Activated CD4-positive, alpha-beta T cell treated with anti-CD3 and anti-CD28 coated beads, Interleukin-2, amount 10 ng/mL, durations not matched to agents 7 days and 5 days (primary cell): ENCODE results near the gene EXOC4. TPM values are rescaled to one million over a fixed set of nuclear protein-coding genes. Genes with fewer than 3 reads are reported as not detected.
"Not testable (repeated sequence)": the region's sequence is repeated elsewhere in the genome, so short reads cannot be mapped to it uniquely, and the experiment has no call there.

ENCODE experiments used
- CTCF ChIA-PET: fragments of 350-600 bp; sonication (Branson Sonifier 250); formaldehyde crosslinking; loops from one replicate; lab custom pipeline; 2021; ENCODE audit warnings: antibody characterized with exemption; lab: Charles Lee
- POLR2A ChIA-PET: fragments of 350-600 bp; sonication (Branson Sonifier 250); formaldehyde crosslinking; loops from one replicate; lab custom pipeline; 2021; ENCODE audit warnings: antibody characterized with exemption; lab: Charles Lee
- DNase-seq: peaks from one replicate; pipeline ENCODE4 v3.0.0-alpha.2; 2020
- H3K27ac Mint-ChIP-seq: one replicate; pipeline ENCODE4 v1.8.0; 2021; ENCODE audit warnings: mild to moderate bottlenecking, moderate library complexity, mixed read lengths
- H3K27me3 Mint-ChIP-seq: one replicate; pipeline ENCODE4 v1.8.0; 2021; ENCODE audit warnings: mixed read lengths
- H3K36me3 Mint-ChIP-seq: one replicate; pipeline ENCODE4 v1.8.0; 2021; ENCODE audit warnings: low read depth, mixed read lengths
- H3K4me1 Mint-ChIP-seq: one replicate; pipeline ENCODE4 v1.8.0; 2021; ENCODE audit warnings: mixed read lengths
- H3K4me3 Mint-ChIP-seq: one replicate; pipeline ENCODE4 v1.8.0; 2021; ENCODE audit warnings: mild to moderate bottlenecking, moderate library complexity, mixed read lengths
- H3K9me3 Mint-ChIP-seq: one replicate; pipeline ENCODE4 v1.8.0; 2021; ENCODE audit warnings: mixed read lengths
- total RNA-seq, 2 experiments: library from RNA; stranded (reverse); gene quantifications; one replicate each; pipeline ENCODE4 v1.2.3, GENCODE V29; 2021

The EXOC4 gene
- total RNA-seq, 2 experiments from 2014 or later, result 76.7 to 84.6 TPM

DNA sequence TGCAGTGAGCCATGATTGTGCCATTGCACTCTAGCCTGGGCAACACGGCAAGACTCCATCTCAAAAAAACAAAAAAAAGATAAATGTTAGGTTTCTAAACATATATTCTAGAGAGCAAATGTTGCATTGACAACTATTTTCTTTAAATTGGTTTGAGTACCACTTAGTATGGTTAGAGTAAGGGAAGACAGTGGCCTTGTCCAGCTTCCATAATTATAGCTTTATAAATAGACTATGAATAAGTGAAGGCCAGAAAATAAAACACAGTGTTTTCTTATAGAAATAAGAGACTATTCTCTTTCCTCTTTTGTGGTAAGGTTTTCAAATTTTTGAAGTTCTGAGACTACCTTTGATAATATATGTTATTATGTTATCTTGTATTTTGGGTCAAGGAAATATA, 50.5 kb downstream of the EXOC4 start:
- no peak for DNase-seq
- no peaks in the 10 kb centered on the region for H3K27me3 Mint-ChIP-seq
- CTCF ChIA-PET, result no interaction called here
- no peaks in the 10 kb centered on the region for H3K9me3 Mint-ChIP-seq
- peaks cover 26% of the 10 kb centered on the region for H3K36me3 Mint-ChIP-seq
- no peak overlapping the region for H3K27ac Mint-ChIP-seq
- H3K4me1 Mint-ChIP-seq, result no peaks in the 10 kb centered on the region
- no peak overlapping the region for H3K4me3 Mint-ChIP-seq
- POLR2A ChIA-PET, result no interaction called here

- CTCF ChIA-PET, result no interaction called here
Measured at GRCh38 chr7:133303931-133304330, 51.1 kb downstream of the EXOC4 start.

DNA sequence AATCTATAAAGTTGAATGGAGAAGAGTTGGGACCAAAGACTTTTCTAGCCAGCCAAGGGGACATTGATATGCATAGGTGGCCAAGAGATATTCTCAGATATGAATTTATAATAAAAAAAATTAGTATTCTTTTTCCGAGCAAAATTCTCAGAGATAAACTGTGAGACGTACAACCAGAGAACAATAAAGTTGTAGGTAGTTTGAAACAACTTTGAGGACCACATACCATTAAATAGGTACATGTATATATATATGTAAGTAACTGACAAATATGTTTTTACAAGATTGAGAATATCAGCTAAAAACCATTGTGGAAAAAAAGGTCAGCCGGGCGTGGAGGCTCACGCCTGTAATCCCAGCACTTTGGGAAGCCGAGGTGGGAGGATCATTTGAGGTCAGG, 56.5 kb downstream of the EXOC4 start:
- Mint-ChIP-seq H3K9me3 (no peaks in the 10 kb centered on the region), H3K4me3 (no peak overlapping the region), H3K27ac (no peak overlapping the region), H3K4me1 (peaks cover 9% of the 10 kb centered on the region), H3K27me3 (no peaks in the 10 kb centered on the region), H3K36me3 (peaks cover 42% of the 10 kb centered on the region)
- DNase-seq, result no peak
- POLR2A ChIA-PET, result no interaction called here
- CTCF ChIA-PET, result no interaction called here

More at GRCh38 chr7:133303931-133304330, 51.1 kb downstream of the EXOC4 start:
- Mint-ChIP-seq H3K4me1 (no peaks in the 10 kb centered on the region), H3K27ac (no peak overlapping the region), H3K27me3 (no peaks in the 10 kb centered on the region), H3K4me3 (no peak overlapping the region), H3K9me3 (no peaks in the 10 kb centered on the region), H3K36me3 (peaks cover 30% of the 10 kb centered on the region)
- POLR2A ChIA-PET, result no interaction called here
- DNase-seq, result no peak

- POLR2A ChIA-PET, result no interaction called here
- CTCF ChIA-PET, result no interaction called here
Measured at GRCh38 chr7:133310232-133310862, 57.5 kb downstream of the EXOC4 start.

DNA sequence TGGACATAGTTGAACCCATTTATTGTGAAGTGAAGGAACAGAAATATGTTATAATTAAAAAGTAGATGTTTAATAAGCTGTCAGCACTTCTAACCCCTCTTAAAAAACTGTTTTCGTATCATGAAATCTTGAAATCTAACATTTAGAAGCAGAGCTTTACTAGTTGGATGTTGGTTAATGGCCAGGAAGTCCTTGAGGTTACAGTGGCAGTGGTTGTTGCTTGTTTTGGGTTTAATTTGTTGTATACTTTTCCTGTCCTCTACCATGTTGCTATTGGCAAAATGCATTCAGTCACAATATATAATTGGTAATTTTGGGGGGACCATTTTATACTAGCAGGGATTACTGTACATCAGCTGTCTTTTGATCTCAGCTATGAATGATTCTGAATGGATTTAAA, 60.7 kb downstream of the EXOC4 start:
- Mint-ChIP-seq H3K27ac (no peak overlapping the region), H3K9me3 (no peaks in the 10 kb centered on the region), H3K4me1 (peaks cover 9% of the 10 kb centered on the region), H3K36me3 (peaks cover 21% of the 10 kb centered on the region), H3K4me3 (no peak overlapping the region), H3K27me3 (no peaks in the 10 kb centered on the region)
- CTCF ChIA-PET, result interaction anchor here (0.6 to 1.7 kb wide), 3 partner anchors 16 to 41 kb away, joined by 3 to 5 read pairs (median 4); no protein-coding TSS in a partner anchor
- POLR2A ChIA-PET, result no interaction called here
- DNase-seq, result no peak

More at GRCh38 chr7:133310232-133310862, 57.5 kb downstream of the EXOC4 start:
- Mint-ChIP-seq H3K36me3 (peaks cover 45% of the 10 kb centered on the region), H3K4me3 (no peak overlapping the region), H3K27ac (no peak overlapping the region), H3K9me3 (no peaks in the 10 kb centered on the region), H3K27me3 (no peaks in the 10 kb centered on the region), H3K4me1 (peaks cover 9% of the 10 kb centered on the region)
- DNase-seq, result no peak

DNA sequence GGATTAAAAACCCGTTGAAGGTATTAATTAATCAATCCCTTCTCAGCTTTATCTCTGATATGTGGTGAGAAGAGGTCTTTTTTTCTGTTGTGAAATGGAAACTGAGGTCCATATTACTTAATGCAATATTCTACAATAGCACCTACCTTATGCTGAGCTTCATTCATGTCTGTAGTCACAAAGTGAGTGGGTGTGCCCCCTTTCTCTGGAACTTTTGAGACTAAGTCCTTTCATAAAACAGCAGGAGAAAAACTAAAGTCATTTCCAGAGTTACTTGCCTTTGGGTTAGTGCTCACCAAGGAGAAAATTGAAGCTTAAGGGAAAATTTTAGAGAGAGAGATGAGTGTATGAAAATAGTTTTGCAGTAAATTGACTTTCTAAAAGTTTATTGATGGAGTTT, 61.2 kb downstream of the EXOC4 start:
- CTCF ChIA-PET, result interaction anchor here (1.2 to 1.7 kb wide), 2 partner anchors 16 to 19 kb away, joined by 4 to 5 read pairs; no protein-coding TSS in a partner anchor
- Mint-ChIP-seq H3K4me1 (peaks cover 9% of the 10 kb centered on the region), H3K9me3 (no peaks in the 10 kb centered on the region), H3K27ac (no peak overlapping the region), H3K36me3 (peaks cover 16% of the 10 kb centered on the region), H3K4me3 (no peak overlapping the region), H3K27me3 (no peaks in the 10 kb centered on the region)
- POLR2A ChIA-PET, result no interaction called here
- DNase-seq, result no peak

GRCh38 chr7:133315332-133316040, 62.6 kb downstream of the EXOC4 start:
- CTCF ChIA-PET, result no interaction called here
- H3K36me3 Mint-ChIP-seq, result peaks cover 18% of the 10 kb centered on the region
- no peak overlapping the region for H3K27ac Mint-ChIP-seq
- H3K9me3 Mint-ChIP-seq, result no peaks in the 10 kb centered on the region
- H3K27me3 Mint-ChIP-seq, result no peaks in the 10 kb centered on the region
- POLR2A ChIA-PET, result no interaction called here
- H3K4me1 Mint-ChIP-seq, result peaks cover 9% of the 10 kb centered on the region
- no peak overlapping the region for H3K4me3 Mint-ChIP-seq
- no peak for DNase-seq

GRCh38 chr7:133319842-133320241, 67.0 kb downstream of the EXOC4 start:
- no peak overlapping the region for H3K27ac Mint-ChIP-seq
- DNase-seq, result no peak
- H3K36me3 Mint-ChIP-seq, result peaks cover 49% of the 10 kb centered on the region
- H3K4me3 Mint-ChIP-seq, result no peak overlapping the region
- CTCF ChIA-PET, result interaction anchor here (0.6 kb wide), 1 partner anchor 20 kb away, joined by 3 read pairs; no protein-coding TSS in a partner anchor
- H3K27me3 Mint-ChIP-seq, result no peaks in the 10 kb centered on the region
- peaks cover 9% of the 10 kb centered on the region for H3K9me3 Mint-ChIP-seq
- POLR2A ChIA-PET, result no interaction called here
- H3K4me1 Mint-ChIP-seq, result no peaks in the 10 kb centered on the region

DNA sequence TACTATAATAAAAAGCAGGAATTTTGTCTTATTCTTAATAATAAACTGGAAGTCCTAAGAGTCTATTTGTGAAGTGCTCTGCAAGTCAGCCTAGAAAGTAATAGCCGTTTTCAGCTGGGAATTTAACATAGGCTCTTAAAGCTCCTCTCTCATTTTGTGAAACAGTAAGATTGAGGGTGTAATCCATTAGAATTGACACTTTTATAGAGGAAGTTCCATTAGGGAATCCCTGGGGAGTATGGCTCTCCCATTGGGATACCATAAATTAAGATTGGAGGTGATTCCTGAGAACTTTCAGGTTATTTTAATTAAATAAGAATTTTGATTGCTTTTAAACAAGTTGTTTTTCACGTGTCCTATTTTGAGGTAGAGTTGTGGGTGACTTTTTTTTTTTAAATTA, 68.0 kb downstream of the EXOC4 start:
- H3K4me1 Mint-ChIP-seq, result no peaks in the 10 kb centered on the region
- peaks cover 54% of the 10 kb centered on the region for H3K36me3 Mint-ChIP-seq
- H3K4me3 Mint-ChIP-seq, result no peak overlapping the region
- CTCF ChIA-PET, result no interaction called here
- H3K27me3 Mint-ChIP-seq, result no peaks in the 10 kb centered on the region
- DNase-seq, result no peak
- peaks cover 14% of the 10 kb centered on the region for H3K9me3 Mint-ChIP-seq
- POLR2A ChIA-PET, result no interaction called here
- no peak overlapping the region for H3K27ac Mint-ChIP-seq

DNA sequence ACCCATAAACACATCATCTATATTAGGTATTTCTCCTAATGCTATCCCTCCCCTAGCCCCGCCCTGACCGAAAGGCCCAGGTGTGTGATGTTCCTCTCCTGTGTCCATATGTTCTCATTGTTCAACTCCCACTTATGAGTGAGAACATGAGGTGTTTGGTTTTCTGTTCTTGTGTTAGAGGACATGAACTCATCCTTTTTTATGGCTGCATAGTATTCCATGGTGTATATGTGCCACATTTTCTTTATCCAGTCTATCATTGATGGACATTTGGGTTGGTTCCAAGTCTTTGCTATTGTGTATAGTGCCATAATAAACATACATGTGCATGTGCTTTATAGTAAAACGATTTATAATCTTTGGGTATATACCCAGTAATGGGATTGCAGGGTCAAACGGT, 68.5 kb downstream of the EXOC4 start:
- H3K4me1 Mint-ChIP-seq, H3K27me3 Mint-ChIP-seq, DNase-seq, H3K27ac Mint-ChIP-seq, POLR2A ChIA-PET, CTCF ChIA-PET, H3K4me3 Mint-ChIP-seq: not testable (repeated sequence)
- peaks cover 59% of the 10 kb centered on the region for H3K36me3 Mint-ChIP-seq
- peaks cover 14% of the 10 kb centered on the region for H3K9me3 Mint-ChIP-seq

DNA sequence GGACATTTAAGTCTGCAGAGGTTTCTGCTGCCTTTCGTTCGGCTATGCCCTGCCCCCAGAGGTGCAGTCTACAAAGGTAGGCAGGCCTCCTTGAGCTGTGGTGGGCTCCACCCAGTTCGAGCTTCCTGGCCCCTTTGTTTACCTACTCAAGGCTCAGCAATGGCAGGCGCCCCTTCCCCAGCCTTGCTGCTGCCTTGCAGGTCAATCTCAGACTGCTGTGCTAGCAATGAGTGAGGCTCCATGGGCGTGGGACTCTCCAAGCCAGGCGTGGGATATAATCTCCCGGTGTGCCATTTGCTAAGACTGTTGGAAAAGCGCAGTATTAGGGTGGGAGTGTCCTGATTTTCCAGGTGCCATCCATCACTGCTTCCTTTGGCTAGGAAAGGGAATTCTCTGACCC, 73.9 kb downstream of the EXOC4 start:
- CTCF ChIA-PET, H3K4me1 Mint-ChIP-seq, H3K27me3 Mint-ChIP-seq, POLR2A ChIA-PET, DNase-seq, H3K27ac Mint-ChIP-seq, H3K4me3 Mint-ChIP-seq: not testable (repeated sequence)
- H3K9me3 Mint-ChIP-seq, result peaks cover 21% of the 10 kb centered on the region
- peaks cover 72% of the 10 kb centered on the region for H3K36me3 Mint-ChIP-seq

GRCh38 chr7:133328021-133328420, 75.1 kb downstream of the EXOC4 start:
- H3K4me3 Mint-ChIP-seq, H3K27ac Mint-ChIP-seq, DNase-seq, POLR2A ChIA-PET, H3K27me3 Mint-ChIP-seq, H3K4me1 Mint-ChIP-seq: not testable (repeated sequence)
- Mint-ChIP-seq H3K9me3 (peaks cover 16% of the 10 kb centered on the region), H3K36me3 (peaks cover 59% of the 10 kb centered on the region)
- CTCF ChIA-PET, result interaction anchor here (0.7 kb wide), 1 partner anchor 146 kb away, joined by 5 read pairs; no protein-coding TSS in a partner anchor

DNA sequence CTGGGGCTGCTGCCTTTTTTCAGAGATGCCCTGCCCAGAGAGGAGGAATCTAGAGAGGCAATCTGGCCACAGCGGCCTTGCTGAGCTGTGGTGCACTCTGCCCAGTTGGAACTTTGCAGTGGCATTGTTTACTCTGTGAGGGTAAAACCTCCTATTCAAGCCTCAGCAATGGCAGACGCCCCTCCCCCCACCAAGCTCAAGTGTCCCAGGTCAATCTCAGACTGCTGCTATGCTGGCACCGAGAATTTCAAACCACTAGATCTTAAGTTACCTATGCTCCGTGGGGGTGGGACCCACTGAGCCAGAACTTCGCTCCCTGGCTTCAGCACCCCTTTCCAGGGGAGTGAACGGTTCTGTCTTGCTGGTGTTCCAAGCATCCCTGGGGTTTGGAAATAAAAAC, 77.2 kb downstream of the EXOC4 start:
- ChIA-PET POLR2A (no interaction called here), CTCF (interaction anchor here (0.6 kb wide), 2 partner anchors 10 to 13 kb away, joined by 3 to 4 read pairs; no protein-coding TSS in a partner anchor)
- Mint-ChIP-seq H3K4me3 (no peak overlapping the region), H3K27me3 (no peaks in the 10 kb centered on the region), H3K36me3 (peaks cover 41% of the 10 kb centered on the region), H3K4me1 (peaks cover 2% of the 10 kb centered on the region), H3K27ac (no peak overlapping the region), H3K9me3 (peaks cover 11% of the 10 kb centered on the region)
- no peak for DNase-seq
